Upper lobe of left lung (tissue), 6 donors: ENCODE data around the gene PDX1. TPM values are rescaled to one million over a fixed set of nuclear protein-coding genes. Genes with fewer than 3 reads are reported as not detected.

Experiments used
- ATAC-seq, 2 donors: fragments of 200-7000 bp; cut with Tn5 transposase; one replicate each; pipeline ENCODE4 v1.9.1; 2022; ENCODE audit warnings: mild to moderate bottlenecking in 2 of 2, moderate library complexity in 2 of 2; ENCODE audit not compliant: low FRiP score in 2 of 2
- DNase-seq, 2 donors: peaks; one replicate each; pipeline ENCODE4 v3.0.0-alpha.2; 2019 to 2020
- H3K27ac ChIP-seq, 4 donors: fragments of 200-600 bp; sonication (generic); one replicate each; pipeline ENCODE4 v1.5.1; 2016 to 2019
- H3K27me3 ChIP-seq, 4 donors: fragments of 200-600 bp; sonication (generic); one replicate each; pipeline ENCODE4 v1.5.1; 2017 to 2019
- H3K36me3 ChIP-seq, 4 donors: fragments of 200-600 bp; sonication (generic); one replicate each; pipeline ENCODE4 v1.5.1; 2016 to 2019
- H3K4me1 ChIP-seq, 4 donors: fragments of 200-600 bp; sonication (generic); one replicate each; pipeline ENCODE4 v1.5.1; 2018 to 2019
- H3K4me3 ChIP-seq, 4 donors: fragments of 200-600 bp; sonication (generic); one replicate each; pipeline ENCODE4 v1.5.1; 2017 to 2019; ENCODE audit warnings: mild to moderate bottlenecking in 2 of 4, moderate library complexity in 1 of 4
- H3K9me3 ChIP-seq, 4 donors: fragments of 200-600 bp; sonication (generic); one replicate each; pipeline ENCODE4 v1.5.1; 2018 to 2019
- CTCF ChIP-seq, 6 experiments: fragments of 450-650 bp in 4 of 6; fragments of 200-600 bp in 2 of 6; sonication (generic) in 2 of 6; IDR thresholded peaks; one replicate each; pipeline ENCODE4 v1.5.1; 2016 to 2019; ENCODE audit warnings: antibody characterized with exemption in 6 of 6
- EP300 ChIP-seq, 4 donors: sonication (generic); formaldehyde crosslinking; IDR thresholded peaks; one replicate each; pipeline ENCODE4 v1.5.1; 2017; ENCODE audit warnings: antibody characterized with exemption in 4 of 4, control low read depth in 2 of 4
- POLR2A ChIP-seq, 4 donors: fragments of 450-650 bp; IDR thresholded peaks; one replicate each; pipeline ENCODE4 v1.5.1; 2016 to 2017; ENCODE audit warnings: antibody characterized with exemption in 4 of 4, mild to moderate bottlenecking in 2 of 4
- POLR2AphosphoS5 ChIP-seq, 2 donors: sonication (generic); formaldehyde crosslinking; IDR thresholded peaks; one replicate each; pipeline ENCODE4 v1.5.1; 2017; ENCODE audit warnings: antibody characterized with exemption in 2 of 2
- WGBS, 2 donors: methylation state at CpG; one replicate each; pipeline ENCODE4 v1.1.5; 2017 to 2018; 5-methylcytosine and 5-hydroxymethylcytosine counted together
- total RNA-seq, 6 donors: library from RNA; depleted of rRNA in 4 of 6; stranded (reverse); fragments of >200 nt in 4 of 6; gene quantifications; one replicate each; pipeline versions ENCODE4 v1.1.0 to v1.2.1, GENCODE V29; 2016 to 2021
- donor health status: DM: no; HTN: no; CAD: no; lungs with moderate emphysema.
- donor health status: DM: no; HTN: yes; CAD: no; lungs with severe emphysema.

PDX1 gene
- total RNA-seq, 6 donors from 2014 or later, result not detected

GRCh38 chr13:27952876-27953675, 33.3 kb downstream of the PDX1 start:
- TF ChIP-seq POLR2AphosphoS5 (IDR thresholded peaks at IDR 0.05) (no peak), EP300 (IDR thresholded peaks at IDR 0.05) (no peak), POLR2A (IDR thresholded peaks at IDR 0.05) (no peak), CTCF (IDR thresholded peaks at IDR 0.05) (no peak)
- ATAC-seq (peak in 1 of 2 donors; percentile 47), DNase-seq (no peak)
- 10 to 14% methylated on average over 30 of the region's 30 CpGs for WGBS, 2 donors
- Histone ChIP-seq H3K4me3 (peak overlapping the region in 3 of 4 donors; percentile 30 to 46 (median 38)), H3K36me3 (no peaks in the 10 kb centered on the region), H3K27me3 (peaks cover 0 to 50% (median 23%) of the 10 kb centered on the region in 4 donors), H3K27ac (no peak overlapping the region), H3K4me1 (peaks cover 8 to 23% (median 18%) of the 10 kb centered on the region in 4 donors), H3K9me3 (no peaks in the 10 kb centered on the region)

GRCh38 chr13:27953676-27954405, 34.0 kb downstream of the PDX1 start:
- WGBS, 2 donors, result 0 to 5% methylated on average over 29 to 30 of the region's 71 CpGs
- Histone ChIP-seq H3K4me1 (peaks cover 8 to 23% (median 18%) of the 10 kb centered on the region in 4 donors), H3K9me3 (no peaks in the 10 kb centered on the region), H3K27ac (no peak overlapping the region), H3K4me3 (peak overlapping the region; percentile 13 to 46 (median 34)), H3K36me3 (no peaks in the 10 kb centered on the region), H3K27me3 (peaks cover 0 to 55% (median 27%) of the 10 kb centered on the region in 4 donors)
- TF ChIP-seq POLR2AphosphoS5 (IDR thresholded peaks at IDR 0.05) (no peak), POLR2A (IDR thresholded peaks at IDR 0.05) (no peak), CTCF (IDR thresholded peaks at IDR 0.05) (peak; percentile 67 to 94 (median 82))
- peak; percentile 86 to 98 for ATAC-seq
- DNase-seq, result peak; percentile 70 to 96

DNA sequence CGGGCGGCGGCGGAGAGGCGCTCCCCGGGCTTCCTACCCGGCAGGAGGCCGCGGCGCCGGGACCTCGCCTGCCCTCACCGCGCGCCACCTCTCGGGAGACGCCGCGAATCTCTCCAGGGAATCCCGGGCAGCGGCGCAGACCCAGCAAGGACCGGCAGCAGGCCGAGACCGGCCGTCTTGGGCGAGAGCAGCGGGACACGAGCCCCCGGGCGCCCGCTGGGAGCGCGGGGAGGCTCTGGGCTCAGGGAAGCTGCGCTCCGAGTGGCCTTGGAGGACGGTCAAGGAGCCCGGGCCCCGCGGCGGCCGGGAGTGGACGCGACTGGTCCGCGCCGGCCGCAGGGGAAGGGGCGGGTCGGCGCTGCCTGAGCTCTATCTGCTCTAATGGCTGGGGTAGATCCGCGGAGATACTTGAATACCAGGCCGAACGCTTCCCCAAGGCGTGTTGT, 34.6 kb downstream of the PDX1 start:
- no peak overlapping the region for H3K27ac ChIP-seq
- ATAC-seq (peak; percentile 37 to 72), DNase-seq (peak in 1 of 2 donors; percentile 88)

GRCh38 chr13:27955014-27955591, 35.3 kb downstream of the PDX1 start:
- DNase-seq (no peak), ATAC-seq (no peak)
- no peak for TF ChIP-seq POLR2AphosphoS5 (IDR thresholded peaks at IDR 0.05)
- TF ChIP-seq POLR2A (IDR thresholded peaks at IDR 0.05), result no peak
- no peak for TF ChIP-seq CTCF (IDR thresholded peaks at IDR 0.05)
- no peak for TF ChIP-seq EP300 (IDR thresholded peaks at IDR 0.05)
- peaks cover 0 to 64% (median 33%) of the 10 kb centered on the region in 4 donors for H3K27me3 ChIP-seq
- H3K9me3 ChIP-seq, result no peaks in the 10 kb centered on the region
- H3K4me1 ChIP-seq, result peaks cover 9 to 30% (median 21%) of the 10 kb centered on the region in 4 donors
- H3K4me3 ChIP-seq, result no peak overlapping the region
- H3K36me3 ChIP-seq, result no peaks in the 10 kb centered on the region
- no peak overlapping the region for H3K27ac ChIP-seq
- 37 to 41% methylated on average over 11 of the region's 11 CpGs for WGBS, 2 donors

More for the DNA sequence above, 34.6 kb downstream of the PDX1 start:
- Histone ChIP-seq H3K36me3 (no peaks in the 10 kb centered on the region), H3K4me1 (peaks cover 8 to 23% (median 18%) of the 10 kb centered on the region in 4 donors), H3K9me3 (no peaks in the 10 kb centered on the region), H3K27me3 (peaks cover 0 to 59% (median 29%) of the 10 kb centered on the region in 4 donors), H3K4me3 (peak overlapping the region; percentile 13 to 46 (median 34))
- TF ChIP-seq EP300 (IDR thresholded peaks at IDR 0.05) (no peak), POLR2A (IDR thresholded peaks at IDR 0.05) (no peak), POLR2AphosphoS5 (IDR thresholded peaks at IDR 0.05) (no peak), CTCF (IDR thresholded peaks at IDR 0.05) (no peak)
- WGBS, 2 donors, result 7 to 10% methylated on average over 3 to 34 of the region's 56 CpGs
